ENCODE results near the gene TPST2.

TPST2 gene

DNA sequence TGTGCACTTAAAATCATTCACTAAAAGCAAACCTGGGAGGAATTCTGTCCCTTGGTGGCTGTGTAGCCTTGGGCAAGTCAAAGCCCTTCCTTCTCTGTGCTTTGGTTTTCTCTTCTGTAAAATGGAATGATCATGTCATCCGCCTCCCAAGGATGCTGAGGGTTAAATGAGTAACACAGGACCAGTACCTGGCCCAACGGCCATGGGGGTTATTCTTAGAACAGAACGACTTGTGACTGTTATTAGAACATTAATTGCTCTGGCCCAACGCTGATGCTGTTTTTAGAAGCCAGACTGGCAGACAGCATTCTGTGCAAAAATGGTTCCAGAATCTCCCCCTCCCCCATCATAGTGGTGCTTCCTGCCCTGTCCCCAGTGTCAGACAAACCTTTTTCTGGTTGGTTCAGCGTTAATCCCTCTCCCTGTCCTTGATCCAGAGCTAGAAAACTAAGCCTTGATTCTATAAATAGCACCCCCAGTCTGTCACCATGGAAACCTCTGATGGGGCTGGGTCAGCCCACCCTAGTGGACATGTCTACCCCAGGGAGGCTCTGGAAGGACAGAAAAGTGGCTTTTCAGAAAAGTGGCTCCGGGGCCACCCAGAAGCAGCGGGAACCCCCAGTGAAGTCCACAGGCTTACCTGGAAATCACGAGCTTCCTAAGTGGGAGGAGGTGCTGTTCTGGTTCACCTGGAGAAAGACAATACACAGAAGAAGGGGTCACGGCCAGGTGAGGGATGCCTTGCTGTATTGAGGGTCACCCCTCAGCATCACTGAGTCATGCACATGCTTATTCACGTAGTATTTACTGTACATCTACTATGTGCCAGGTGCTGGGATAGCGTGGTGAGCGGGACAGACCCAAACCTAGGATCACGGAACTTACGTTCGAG, 62.1 kb downstream of the TPST2 start:
- no peak for DNase-seq

DNA sequence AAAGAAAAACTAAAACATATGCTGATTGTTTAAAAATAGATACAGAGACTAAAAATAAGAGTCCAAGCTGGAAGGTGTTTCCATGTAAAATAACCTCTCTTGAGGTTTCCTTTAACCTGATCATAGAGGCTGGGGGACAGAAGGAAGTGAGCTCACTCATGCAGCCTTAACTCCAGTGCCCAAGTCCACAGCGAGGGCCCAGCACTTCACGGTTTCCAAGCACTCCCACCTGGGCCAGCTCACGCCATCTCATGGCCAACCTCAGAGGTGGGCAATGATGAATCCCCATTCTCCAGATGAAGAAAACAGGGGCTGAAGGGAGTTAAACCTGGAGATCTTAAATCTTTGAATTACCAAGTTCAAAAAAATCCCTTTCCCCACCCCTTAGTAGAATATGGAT, 62.8 kb downstream of the TPST2 start:
- DNase-seq, result no peak

DNA sequence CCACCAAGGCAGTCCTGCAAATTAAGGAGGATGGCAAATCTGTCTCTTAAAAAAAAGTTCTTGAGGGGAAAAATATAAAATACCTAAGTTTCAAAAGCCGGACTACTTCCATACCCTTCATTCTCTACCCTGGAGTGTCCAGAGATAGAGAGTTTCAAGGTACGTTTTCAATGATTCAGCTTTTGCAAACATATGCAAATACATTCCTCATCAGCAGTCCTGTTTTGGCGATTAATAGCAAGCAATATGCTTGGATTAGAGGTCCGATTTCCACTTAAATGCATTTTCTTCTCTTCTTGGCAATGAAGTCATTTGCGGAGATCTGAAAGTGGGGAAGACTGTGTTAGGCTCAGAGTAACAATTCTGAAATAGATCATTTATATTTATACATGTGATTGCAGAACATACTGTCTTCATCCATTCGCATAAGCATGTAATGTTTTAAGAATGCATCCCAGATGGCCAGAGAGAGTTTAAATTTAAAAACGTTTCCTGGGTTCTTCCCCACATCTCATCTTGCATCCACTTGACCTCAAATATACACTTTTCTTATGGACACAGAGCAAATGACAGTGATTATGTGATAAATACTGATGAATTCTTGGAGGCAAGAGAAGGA, 63.9 kb downstream of the TPST2 start:
- no peak for DNase-seq

DNA sequence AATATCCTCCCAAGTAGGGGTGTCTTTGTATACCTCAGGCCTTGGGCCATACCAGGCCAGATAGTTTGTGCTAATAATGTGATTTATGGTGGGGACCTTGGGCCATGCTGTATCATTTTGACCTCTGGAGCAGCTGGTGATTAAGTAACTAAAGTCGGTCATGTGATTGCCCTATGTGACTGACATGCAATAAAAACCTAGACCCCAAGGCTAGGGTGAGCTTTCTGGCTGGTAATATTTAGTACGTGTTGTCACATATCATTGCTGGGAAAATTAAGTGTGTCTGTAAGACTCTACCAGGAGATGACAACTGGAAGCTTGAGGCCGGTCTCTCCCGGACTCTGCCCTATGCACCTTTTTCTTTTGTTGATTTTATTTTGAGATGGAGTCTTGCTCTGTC, 65.1 kb downstream of the TPST2 start:
- no peak for DNase-seq

DNA sequence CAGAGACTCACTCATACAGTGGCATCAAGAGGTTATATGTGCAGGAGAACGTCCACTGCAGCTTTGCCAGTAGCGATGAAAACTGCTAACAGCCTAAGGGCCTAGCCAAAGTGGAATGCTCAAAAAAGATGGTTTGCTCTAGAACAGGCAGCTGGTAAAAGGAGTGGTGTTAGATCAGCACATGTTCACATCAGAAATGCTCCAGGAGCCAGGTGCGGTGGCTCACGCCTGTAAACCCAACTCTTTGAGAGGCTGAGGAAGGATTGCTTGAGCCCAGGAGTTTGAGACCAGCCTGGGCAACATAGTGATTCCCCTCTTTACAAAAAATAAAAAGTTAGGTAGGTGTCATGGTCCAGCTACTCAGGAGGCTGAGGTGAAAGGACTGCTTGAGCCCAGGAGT, 67.3 kb downstream of the TPST2 start:
- DNase-seq, result no peak

DNA sequence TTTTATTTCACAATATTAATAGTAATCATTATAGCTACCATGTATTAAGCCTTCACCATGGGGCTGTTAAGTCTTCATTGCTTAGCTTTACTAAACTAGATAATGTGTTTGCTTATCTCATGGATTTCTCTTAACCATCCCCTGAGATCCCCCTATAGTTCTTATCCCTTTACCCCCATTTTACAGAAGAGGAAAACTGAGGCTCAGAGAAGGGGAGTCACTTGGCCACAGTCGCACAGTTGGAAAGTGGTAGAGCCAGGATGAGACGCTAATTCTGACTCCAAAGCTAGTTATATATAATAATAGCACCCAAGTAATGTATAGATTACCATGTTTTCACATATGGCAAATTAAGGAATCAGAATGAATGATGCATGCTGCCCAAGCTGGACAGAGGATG, 67.9 kb downstream of the TPST2 start:
- DNase-seq, result no peak

DNA sequence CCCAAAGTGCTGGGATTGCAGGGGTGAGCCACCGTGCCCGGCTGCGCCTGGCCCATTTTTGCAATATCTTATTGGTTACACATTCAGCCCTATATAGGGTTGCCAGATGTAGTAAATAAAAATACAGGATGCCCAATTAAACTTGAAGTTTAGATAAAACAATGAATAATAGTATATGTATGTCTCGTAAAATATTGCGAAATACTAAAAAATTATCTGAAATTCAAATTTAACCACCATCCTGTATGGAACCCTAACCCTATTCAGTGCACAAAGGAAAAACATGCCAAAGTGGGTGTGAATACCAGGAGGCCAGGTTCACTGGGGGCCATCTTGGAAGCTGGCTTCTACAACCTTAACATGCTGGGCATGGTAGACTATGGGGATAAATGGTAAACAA, 72.5 kb downstream of the TPST2 start:
- DNase-seq, result no peak

DNA sequence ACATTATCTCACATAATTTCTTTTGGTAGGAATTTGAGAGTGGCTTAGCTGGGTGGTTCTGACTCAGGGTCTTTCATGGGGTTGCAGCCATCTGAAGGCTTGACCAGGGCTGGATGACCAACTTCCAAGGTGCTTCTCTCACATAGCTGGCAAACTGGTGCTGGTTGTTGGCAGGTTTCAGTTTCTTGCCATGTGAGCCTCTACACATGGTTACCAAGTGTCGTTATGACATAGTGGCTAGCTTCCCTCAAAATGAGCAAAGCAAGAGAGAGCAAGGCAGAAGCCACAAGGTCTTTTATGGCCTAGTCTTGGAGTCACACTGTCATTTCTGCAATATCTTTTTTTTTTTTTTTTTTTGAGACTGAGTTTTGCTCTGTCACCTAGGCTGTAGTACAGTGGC, 73.4 kb downstream of the TPST2 start:
- no peak for DNase-seq

DNA sequence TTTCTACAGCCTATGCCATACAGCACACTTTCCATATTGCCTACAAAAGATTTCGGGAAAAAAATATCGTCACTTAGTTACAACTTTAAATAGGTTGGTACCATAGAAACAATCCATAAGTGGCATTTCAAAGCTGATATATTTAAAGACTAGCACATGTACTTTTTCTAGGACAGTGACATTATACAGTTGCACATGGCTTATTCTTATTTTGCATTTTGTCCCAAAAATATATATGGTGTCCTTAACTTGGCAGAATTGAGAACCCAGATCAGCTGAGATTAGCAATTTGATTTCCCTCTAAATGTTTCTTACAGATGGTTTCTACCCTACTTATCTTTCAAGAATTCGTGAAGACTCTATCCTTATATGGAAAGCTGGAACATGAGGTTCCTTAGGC, 74.0 kb downstream of the TPST2 start:
- DNase-seq, result no peak

DNA sequence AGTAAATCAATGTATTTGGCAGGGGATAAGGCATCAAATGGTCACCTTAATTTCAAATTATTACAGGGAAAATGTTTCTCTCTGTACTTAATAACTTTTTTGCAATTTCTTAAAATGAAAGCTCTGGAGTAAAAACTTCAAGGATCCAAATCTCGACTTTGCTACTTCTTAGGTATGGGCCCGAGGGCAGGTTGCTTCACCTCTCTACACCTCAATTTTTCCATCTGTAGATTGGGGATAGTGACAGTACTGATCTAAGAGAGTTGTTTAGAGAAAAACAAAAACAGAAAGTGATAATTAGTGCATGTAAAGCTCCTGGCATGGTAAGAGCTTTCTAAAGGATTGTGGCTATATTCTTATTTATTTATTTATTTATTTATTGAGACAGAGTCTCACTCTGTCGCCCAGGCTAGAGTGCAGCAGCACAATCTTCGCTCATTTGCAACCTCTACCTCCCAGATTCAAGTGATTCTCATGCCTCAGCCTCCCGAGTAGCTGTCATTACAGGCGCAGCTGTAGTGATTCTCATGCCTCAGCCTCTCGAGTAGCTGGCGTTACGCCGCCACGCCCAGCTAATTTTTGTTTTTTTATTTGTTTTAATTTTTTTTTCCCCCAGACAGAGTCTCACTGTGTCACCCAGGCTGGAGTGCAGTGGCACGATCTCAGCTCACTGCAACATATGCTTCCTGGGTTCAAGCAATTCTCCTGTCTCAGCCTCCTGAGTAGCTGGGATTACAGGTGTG, 75.3 kb downstream of the TPST2 start:
- no peak for DNase-seq

DNA sequence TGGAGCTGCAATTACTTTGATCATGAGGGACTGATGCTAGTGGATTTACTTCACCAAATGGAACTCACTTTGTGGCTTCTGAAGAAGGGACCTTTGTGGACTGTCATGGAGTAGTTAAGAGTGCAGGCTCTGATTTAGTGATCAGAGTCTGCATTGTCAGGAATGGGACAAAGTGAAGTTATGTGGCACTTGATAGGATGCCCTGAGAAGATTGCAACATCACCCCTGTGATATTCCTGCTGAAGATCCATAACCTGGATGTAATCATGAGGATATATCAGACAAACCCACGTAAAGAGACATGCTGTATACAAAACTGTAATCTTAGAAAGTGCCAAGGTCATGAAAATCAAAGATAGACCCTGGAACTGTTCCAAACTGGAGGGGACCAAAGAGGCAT, 76.1 kb downstream of the TPST2 start:
- no peak for DNase-seq

DNA sequence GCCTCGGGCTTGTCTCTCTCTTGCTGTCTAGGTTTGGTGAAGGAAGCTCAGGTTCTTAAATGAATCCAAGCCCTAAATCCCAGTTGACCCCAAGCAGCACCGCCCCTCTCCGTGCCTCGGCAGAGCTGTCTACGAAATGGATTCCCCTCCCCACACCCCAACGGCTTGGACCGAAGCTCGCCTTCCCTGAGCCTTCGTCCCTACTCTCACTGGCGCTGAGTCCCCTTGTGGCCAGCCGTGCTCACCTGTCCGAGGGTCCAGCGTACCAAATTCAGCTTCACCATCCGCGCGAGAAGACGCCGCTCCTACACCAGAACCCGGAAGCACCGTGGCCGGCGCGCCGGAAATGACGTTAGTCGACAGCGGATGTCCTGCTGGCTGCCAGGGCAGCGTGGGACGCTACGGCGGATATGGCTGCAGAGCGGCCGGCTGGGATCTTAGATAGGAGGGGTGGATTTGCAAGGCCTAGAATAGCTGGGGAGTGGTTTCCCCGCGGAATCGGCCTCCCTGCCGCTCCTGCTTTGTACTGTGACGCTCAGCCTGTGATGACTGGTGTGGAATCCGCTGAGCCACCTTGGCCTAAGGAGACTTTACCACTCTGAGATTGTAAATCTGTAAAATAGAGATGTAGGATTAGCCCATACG, 77.7 kb downstream of the TPST2 start, which contains the start of gene TFIP11:
Gene TFIP11, minus strand, starts transcription at position 325 of the 645 bp plus-strand sequence. CDS start 2,201 bp downstream, outside the sequence.
- DNase-seq, result peak; percentile 76

DNA sequence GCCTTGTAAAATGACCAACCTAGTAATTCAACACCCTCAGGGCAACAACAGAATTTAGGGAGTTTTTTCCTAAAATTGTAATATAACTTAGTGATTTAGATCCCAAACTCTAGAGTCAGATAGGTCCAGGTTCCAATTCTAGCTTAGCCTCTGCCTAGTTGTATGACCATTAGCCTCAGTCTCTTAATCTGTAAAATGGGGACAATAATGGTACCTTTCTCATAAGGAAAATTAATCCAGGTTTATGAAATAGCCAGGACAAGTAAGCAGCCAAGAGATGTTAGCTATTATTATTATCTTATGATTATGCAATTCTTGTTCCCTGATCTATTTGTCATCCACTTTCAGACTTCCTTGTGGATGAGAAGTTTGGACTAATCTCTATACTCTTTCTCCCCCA, 81.8 kb downstream of the TPST2 start:
- no peak for DNase-seq

DNA sequence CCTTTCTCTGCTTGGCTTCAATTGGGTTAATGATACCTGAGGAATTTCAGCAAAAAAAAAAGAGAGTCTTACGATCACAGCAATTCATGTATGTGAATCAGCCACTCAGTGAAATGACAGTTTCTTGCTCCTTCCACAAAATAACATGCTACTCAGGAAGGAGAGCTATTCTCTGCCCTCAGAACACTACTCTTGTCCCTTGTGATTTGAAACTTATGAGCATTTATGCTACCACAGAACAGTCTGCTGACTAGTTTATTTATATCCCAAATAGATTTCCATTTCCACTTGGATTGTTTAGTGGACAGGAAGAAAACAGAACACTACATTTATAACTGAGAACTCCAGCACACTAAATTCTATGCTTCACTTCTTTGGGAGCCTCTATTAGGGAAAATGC, 86.2 kb downstream of the TPST2 start:
- no peak for DNase-seq

DNA sequence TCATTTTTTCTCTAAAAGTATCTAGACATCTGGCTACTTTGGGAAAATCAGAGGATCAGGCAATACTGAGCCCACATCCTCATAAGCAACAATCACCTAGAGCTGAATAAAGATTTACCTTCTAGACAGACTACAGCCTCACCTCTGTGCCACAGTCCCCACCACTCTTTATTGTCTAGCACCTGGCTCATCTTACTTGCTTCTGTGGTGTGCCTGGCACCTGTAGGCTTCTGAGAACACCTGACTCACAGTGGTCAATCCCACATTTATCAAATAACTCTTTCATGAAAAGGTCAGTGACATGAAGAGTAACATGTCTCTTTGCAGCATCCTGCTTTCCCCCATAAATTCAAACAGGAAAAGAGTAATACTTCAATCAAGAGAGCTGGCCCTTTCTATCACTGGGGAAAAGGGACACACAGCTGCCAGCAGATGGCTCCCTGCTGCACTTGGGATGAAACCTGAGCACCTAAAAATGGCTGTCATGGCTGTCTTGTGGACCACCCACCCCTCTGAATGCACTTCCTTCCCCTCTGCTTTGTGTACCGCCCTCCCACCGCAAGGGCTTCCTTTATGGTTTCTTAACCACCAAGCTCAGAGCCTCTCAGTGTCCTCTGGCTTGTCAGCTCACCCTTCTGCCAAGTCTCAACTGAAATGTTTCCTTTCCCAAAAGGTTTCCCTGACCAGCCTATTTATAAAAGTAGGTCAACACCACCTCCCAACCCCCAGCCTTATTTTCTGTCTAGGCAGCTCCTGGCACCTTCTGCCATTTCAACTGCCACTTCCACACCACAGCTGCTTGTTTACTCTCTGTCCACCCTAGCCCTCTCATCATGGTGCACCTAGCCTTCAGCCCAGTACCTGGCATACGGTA, 87.0 kb downstream of the TPST2 start:
- no peak for DNase-seq

DNA sequence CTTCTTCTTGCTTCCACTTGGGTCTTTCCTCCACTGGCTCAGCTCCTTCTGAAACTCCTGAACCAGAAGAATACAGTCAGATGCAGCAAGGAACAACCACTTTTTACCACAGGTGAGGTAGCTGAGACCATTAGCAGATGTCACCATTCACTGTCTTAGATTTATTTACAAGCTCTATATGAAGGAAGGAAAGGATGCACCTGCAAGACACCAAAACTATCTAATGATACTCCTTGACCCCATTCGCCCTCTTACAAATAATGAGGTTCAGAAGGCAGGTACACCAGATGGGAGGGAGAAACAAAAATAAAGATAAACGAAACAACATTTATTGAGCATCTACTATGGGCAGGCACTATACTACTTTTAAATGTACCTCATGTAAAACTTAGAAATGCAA, 87.9 kb downstream of the TPST2 start:
- DNase-seq, result no peak

DNA sequence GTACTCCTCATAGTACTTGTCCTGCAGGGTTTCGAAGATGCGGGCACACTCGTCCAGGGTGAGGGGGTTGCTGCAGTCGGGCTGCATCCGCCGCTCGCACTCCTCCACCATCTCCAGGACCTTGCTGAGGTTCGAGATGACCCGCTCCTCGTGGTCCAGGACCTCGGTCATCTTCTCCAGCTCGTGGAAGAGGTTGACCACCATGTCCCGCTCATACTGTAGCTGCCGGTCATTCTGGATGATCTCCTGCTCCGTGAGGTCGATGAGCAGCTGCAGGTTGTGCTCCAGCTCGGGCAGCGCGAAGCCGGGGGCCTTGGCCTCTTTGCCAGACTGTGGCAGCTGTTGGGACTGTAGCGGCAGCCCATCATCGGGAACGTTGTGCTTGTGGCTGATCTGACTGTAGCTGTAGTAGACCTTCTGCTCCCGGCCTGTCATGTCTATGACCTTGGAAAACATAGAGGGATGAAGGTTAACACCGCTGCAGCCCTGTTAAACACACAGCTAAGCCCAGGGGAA, 90.7 kb downstream of the TPST2 start:
- DNase-seq, result no peak

DNA sequence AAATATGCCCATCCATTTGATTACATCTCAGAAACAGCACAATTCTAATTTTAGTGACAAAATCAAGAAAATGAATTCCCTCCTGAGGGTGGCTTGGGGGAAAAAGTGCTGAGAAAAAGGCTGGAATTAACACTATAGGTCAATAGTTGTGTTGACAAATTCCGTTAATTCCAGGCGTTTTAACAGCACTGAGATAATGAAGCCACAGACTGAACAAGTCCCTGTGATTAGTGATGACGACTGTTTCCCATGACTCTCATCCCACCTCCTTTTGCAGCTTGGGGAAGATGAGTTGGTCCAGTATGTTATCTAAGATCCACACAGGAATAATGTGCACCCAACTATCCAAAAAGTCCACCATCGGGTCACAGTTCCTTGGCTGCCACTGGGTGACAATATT, 93.5 kb downstream of the TPST2 start:
- no peak for DNase-seq

DNA sequence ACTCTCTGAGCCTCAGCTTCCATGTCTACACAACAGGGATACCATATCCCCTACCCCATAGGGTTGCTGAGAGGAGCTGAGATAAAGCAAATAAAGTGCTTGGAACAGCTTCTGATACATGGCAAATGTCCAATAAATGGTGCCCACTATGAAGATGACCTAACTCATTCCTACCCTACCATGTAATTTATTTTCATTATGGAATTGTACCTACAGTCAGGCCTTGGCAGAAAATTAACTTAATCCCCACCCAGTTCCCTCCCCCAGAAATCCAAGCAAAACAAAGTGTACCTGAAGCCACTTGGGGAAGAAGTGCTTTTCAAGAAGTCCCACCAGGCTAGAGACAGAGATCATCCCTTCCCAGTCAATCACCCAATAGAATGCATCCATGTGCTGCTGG, 95.4 kb downstream of the TPST2 start:
- DNase-seq, result no peak

DNA sequence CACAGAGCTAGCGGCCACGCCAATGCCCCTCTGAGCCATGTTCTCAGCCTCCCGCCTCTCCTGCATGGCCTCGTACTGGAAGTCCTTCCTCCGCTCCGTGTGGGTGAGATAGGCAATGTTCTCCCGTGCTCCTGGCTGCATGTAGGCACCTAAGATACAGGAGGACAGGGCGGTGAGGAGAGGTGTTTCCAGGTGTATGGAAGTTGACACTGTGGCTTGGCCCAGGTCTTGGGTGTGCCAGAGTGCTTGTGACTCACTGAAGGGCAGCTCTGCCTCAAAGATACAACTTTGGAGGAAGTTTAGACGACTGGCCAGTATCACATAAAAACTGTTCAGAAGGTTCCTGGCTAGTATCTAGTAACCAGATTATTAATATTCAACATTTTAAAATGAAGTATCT, 97.7 kb downstream of the TPST2 start:
- DNase-seq, result no peak

DNA sequence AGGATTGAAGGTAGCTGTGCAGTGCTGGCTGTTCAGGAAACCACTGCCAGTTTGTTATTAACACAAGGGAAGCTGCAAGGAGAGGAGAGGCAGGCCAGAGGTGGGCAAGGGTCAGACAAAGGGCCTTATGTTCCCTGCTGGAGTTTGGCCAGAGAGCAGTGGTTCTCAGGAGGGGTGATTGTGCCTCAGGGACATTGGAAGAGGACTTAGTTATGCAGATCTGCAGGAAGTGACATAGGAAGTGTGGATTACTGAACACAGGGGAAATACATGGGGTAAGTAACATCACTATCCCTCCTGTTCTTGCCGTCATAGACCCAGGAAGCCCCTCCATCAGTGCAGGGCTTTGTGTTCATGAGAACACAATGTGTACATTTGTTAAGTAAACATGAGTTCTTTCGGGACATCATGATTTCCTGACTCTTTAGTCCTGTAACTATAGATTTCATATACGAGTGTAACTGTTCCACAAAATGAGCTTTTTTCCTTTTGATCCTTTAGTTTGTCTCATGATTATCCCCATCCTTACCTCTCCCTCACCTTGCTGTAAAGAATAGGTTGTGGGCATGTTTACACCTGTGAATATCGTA, 100.4 kb downstream of the TPST2 start:
- DNase-seq, result no peak

DNA sequence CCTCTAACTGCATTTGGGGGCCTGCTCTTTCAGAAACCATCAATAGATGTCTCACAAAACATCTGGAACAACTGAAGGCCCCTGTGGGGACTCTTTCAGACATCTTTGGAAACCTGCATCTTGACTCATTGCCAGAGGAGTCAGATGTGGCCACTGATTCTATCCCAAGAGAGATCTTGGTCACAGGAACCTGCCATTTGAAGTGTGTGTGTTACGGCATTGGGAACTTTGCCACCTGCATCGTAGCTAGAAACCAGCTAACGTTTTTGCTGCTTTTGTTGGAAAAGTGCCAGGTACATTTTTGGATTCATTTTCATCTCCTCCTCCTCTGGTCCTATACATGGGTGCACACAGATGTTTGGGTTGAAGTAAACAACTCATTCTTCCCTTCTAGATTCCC, 101.9 kb downstream of the TPST2 start:
- DNase-seq, result no peak

All from NCI-H446 treated with DMSO at 0.1 percent for 48 hours (cell line).